ENCODE data around the gene SLC28A3. TPM values are rescaled to one million over a fixed set of nuclear protein-coding genes. Genes with fewer than 3 reads are reported as not detected.

SLC28A3 gene
- total and polyA plus RNA-seq, 10 of the 15 experiments (the other 5 are each of a cell fraction or from before 2014, with no cell fraction given), result 0.03 to 0.39 (median 0.07) TPM; not detected in 2

GRCh38 chr9:84305497-84306131, 34.9 kb downstream of the SLC28A3 start (continued):
- no peak for TF ChIP-seq TBL1XR1 (IDR thresholded peaks at IDR 0.05; ENCODE audit: low read depth, low read length)
- no peak for TF ChIP-seq STAT3 (IDR thresholded peaks at IDR 0.05; ENCODE audit: low read depth, low read length)
- no peak for TF ChIP-seq MEF2A (IDR thresholded peaks at IDR 0.05; ENCODE audit: insufficient read depth, low read depth, low read length)
- no peak for TF ChIP-seq NFXL1 (IDR thresholded peaks at IDR 0.05; ENCODE audit: borderline replicate concordance)
- no peak for TF ChIP-seq EP300 (IDR thresholded peaks at IDR 0.05; ENCODE audit: borderline replicate concordance in 1 of 2, control insufficient read depth in 1 of 2, low read depth in 2 of 2, low read length in 2 of 2)
- no peak for TF ChIP-seq TCF7 (IDR thresholded peaks at IDR 0.05; ENCODE audit: borderline replicate concordance)
- TF ChIP-seq SREBF2 (IDR thresholded peaks at IDR 0.05; ENCODE audit: low read length), result no peak
- no peak for TF ChIP-seq CBFB (IDR thresholded peaks at IDR 0.05; ENCODE audit: low read depth)
- TF ChIP-seq POLR2AphosphoS2 (IDR thresholded peaks at IDR 0.05; ENCODE audit: low read depth, low read length), result no peak
- TF ChIP-seq RAD21 (IDR thresholded peaks at IDR 0.05; ENCODE audit: insufficient read depth, low read depth, low read length), result no peak
- no peak for TF ChIP-seq HCFC1 (IDR thresholded peaks at IDR 0.05; ENCODE audit: low read length)
- no peak for TF ChIP-seq ZNF384 (IDR thresholded peaks at IDR 0.05; ENCODE audit: borderline replicate concordance, low read depth, low read length)
- TF ChIP-seq SMAD1 (IDR thresholded peaks at IDR 0.05; ENCODE audit: low read depth, partially characterized antibody), result no peak

- Histone ChIP-seq H3K27ac (ENCODE audit: control insufficient read depth, insufficient read depth) (no peak overlapping the region), H3K4me1 (ENCODE audit: control insufficient read depth, insufficient read depth, low read length) (no peaks in the 10 kb centered on the region), H3K9me3 (replicated peaks; ENCODE audit: control insufficient read depth, insufficient read depth, low read length) (no peaks in the 10 kb centered on the region), H3K36me3 (ENCODE audit: control insufficient read depth in 2 of 2, insufficient read depth in 2 of 2, low read length in 1 of 2) (no peaks in the 10 kb centered on the region), H3K9ac (ENCODE audit: control insufficient read depth, insufficient read depth, low read length) (no peak overlapping the region), H3K79me2 (ENCODE audit: control insufficient read depth, insufficient read depth, low read length) (no peaks in the 10 kb centered on the region), H3K27me3 (replicated peaks in 1 of 2; ENCODE audit: control insufficient read depth in 2 of 2, insufficient read depth in 2 of 2, low read length in 1 of 2) (no peaks in the 10 kb centered on the region), H3K4me3 (no peak overlapping the region), H3K4me2 (ENCODE audit: control insufficient read depth, insufficient read depth) (no peak overlapping the region), H4K20me1 (ENCODE audit: control insufficient read depth, insufficient read depth) (no peaks in the 10 kb centered on the region), H2AFZ (ENCODE audit: control insufficient read depth, low read depth, low read length) (no peak overlapping the region)
- BruUV-seq (replicated peaks), result no TSS peak
- ChIA-PET POLR2A (interaction anchor here (0.7 to 0.9 kb wide), 2 partner anchors 8 to 371 kb away, joined by 3 read pairs; no protein-coding TSS in a partner anchor), CTCF (interaction anchor here (1.8 to 4.4 kb wide), 4 partner anchors 10 to 44 kb away, joined by 7 to 13 read pairs (median 8); no protein-coding TSS in a partner anchor), RAD21 (ENCODE audit: unreplicated experiment) (interaction anchor here (1.2 kb wide), 1 partner anchor 11 kb away, joined by 3 read pairs; no protein-coding TSS in a partner anchor), SMC1A (ENCODE audit: uncharacterized antibody, unreplicated experiment) (interaction anchor here (0.6 to 2.3 kb wide), 6 partner anchors 9 to 43 kb away, joined by 4 to 9 read pairs (median 4); no protein-coding TSS in a partner anchor)
- in situ Hi-C loops (cut with MboI), result no loop called here
- no peak for FAIRE-seq
- DNase-seq (ENCODE audit: low read depth, low spot score), result no peak
- no peak for ATAC-seq
- intact Hi-C loops (cut with micrococcal nuclease; ENCODE audit: unreplicated experiment), result no loop called here
- 58% methylated on average over 1 of the region's 1 CpG for WGBS (ENCODE audit: insufficient coverage, insufficient replicate concordance, low lambda C conversion rate, missing lambda C conversion rate)
- TF ChIP-seq MEF2B (IDR thresholded peaks at IDR 0.05; ENCODE audit: partially characterized antibody, poor library complexity, severe bottlenecking), result no peak
- no peak for TF ChIP-seq RAD51 (IDR thresholded peaks at IDR 0.05)
- no peak for TF ChIP-seq PRDM15 (CRISPR knock-in tag; IDR thresholded peaks at IDR 0.05)
- no peak for TF ChIP-seq USF2 (IDR thresholded peaks at IDR 0.05; ENCODE audit: borderline replicate concordance, low read depth, low read length)
- TF ChIP-seq IRF5 (IDR thresholded peaks at IDR 0.05; ENCODE audit: borderline replicate concordance), result no peak
These were observed 36.4 kb downstream of the SLC28A3 start for GRCh38 chr9:84304166-84304565.

Data from GM12878 (cell line).